Measurements from ENCODE around the gene TACR1.

Gene TACR1

DNA sequence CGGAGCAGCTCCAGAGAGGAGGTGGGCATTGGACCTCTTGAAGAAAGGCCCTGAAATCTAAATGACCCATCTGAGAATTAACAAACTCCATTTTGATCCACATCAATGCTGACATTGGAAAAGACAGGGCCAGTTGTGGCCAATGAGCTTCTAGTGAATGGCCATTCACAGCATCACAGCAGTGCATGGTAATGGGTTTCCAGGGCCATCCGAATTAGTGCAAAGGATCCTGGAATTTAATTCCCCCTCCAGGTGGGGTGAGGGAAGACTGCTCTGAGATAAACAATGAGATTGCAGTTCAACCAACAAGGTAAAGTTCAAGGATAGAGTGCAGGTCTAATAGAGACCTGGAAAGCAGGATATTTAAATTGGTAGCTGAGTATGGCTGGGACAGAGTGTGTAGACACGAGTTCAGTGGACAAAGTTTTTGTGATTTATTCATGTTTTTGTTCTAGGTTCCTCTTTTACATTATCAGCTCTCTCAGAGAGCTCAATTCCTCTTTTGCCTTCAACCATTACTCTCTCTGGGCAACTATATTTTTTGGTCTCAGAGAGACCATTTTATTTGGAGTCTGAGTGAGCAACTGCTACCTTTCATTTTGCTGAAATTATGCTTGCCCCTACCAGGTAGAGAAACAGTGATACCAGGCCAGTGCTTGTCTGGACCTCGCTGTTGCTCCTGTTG is 5.0 kb downstream of the TACR1 start:
- ChIA-PET POLR2A (no interaction called here), CTCF (interaction anchor here (0.5 kb wide), 2 partner anchors 11 to 204 kb away, joined by 4 read pairs; no protein-coding TSS in a partner anchor)
- Histone ChIP-seq H3K9me3 (ENCODE audit: control insufficient read depth, insufficient read depth, low read depth, low read length) (no peaks in the 10 kb centered on the region), H3K36me3 (ENCODE audit: control insufficient read depth in 2 of 2, insufficient read depth in 1 of 2, low read length in 2 of 2) (no peaks in the 10 kb centered on the region), H3K4me1 (ENCODE audit: control insufficient read depth, insufficient read depth, low read length) (no peaks in the 10 kb centered on the region; the same call in 1 of the 2 replicates), H3K4me3 (ENCODE audit: low read depth, low read length) (no peak overlapping the region), H3K27ac (ENCODE audit: extremely low read depth, low read depth, low read length) (no peak overlapping the region)
- TF ChIP-seq, protein P1, sequence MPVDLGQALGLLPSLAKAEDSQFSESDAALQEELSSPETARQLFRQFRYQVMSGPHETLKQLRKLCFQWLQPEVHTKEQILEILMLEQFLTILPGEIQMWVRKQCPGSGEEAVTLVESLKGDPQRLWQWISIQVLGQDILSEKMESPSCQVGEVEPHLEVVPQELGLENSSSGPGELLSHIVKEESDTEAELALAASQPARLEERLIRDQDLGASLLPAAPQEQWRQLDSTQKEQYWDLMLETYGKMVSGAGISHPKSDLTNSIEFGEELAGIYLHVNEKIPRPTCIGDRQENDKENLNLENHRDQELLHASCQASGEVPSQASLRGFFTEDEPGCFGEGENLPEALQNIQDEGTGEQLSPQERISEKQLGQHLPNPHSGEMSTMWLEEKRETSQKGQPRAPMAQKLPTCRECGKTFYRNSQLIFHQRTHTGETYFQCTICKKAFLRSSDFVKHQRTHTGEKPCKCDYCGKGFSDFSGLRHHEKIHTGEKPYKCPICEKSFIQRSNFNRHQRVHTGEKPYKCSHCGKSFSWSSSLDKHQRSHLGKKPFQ (tag by site-specific recombination; IDR thresholded peaks at IDR 0.05): no peak
- no peak for TF ChIP-seq ZNF677 (tag by site-specific recombination; IDR thresholded peaks at IDR 0.05)
- TF ChIP-seq, protein P2, sequence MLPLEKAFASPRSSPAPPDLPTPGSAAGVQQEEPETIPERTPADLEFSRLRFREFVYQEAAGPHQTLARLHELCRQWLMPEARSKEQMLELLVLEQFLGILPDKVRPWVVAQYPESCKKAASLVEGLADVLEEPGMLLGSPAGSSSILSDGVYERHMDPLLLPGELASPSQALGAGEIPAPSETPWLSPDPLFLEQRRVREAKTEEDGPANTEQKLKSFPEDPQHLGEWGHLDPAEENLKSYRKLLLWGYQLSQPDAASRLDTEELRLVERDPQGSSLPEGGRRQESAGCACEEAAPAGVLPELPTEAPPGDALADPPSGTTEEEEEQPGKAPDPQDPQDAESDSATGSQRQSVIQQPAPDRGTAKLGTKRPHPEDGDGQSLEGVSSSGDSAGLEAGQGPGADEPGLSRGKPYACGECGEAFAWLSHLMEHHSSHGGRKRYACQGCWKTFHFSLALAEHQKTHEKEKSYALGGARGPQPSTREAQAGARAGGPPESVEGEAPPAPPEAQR (tag by site-specific recombination; IDR thresholded peaks at IDR 0.05): no peak
- TF ChIP-seq, protein P3, sequence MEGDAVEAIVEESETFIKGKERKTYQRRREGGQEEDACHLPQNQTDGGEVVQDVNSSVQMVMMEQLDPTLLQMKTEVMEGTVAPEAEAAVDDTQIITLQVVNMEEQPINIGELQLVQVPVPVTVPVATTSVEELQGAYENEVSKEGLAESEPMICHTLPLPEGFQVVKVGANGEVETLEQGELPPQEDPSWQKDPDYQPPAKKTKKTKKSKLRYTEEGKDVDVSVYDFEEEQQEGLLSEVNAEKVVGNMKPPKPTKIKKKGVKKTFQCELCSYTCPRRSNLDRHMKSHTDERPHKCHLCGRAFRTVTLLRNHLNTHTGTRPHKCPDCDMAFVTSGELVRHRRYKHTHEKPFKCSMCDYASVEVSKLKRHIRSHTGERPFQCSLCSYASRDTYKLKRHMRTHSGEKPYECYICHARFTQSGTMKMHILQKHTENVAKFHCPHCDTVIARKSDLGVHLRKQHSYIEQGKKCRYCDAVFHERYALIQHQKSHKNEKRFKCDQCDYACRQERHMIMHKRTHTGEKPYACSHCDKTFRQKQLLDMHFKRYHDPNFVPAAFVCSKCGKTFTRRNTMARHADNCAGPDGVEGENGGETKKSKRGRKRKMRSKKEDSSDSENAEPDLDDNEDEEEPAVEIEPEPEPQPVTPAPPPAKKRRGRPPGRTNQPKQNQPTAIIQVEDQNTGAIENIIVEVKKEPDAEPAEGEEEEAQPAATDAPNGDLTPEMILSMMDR (tag by site-specific recombination; IDR thresholded peaks at IDR 0.05): no peak
- TF ChIP-seq, protein P4, sequence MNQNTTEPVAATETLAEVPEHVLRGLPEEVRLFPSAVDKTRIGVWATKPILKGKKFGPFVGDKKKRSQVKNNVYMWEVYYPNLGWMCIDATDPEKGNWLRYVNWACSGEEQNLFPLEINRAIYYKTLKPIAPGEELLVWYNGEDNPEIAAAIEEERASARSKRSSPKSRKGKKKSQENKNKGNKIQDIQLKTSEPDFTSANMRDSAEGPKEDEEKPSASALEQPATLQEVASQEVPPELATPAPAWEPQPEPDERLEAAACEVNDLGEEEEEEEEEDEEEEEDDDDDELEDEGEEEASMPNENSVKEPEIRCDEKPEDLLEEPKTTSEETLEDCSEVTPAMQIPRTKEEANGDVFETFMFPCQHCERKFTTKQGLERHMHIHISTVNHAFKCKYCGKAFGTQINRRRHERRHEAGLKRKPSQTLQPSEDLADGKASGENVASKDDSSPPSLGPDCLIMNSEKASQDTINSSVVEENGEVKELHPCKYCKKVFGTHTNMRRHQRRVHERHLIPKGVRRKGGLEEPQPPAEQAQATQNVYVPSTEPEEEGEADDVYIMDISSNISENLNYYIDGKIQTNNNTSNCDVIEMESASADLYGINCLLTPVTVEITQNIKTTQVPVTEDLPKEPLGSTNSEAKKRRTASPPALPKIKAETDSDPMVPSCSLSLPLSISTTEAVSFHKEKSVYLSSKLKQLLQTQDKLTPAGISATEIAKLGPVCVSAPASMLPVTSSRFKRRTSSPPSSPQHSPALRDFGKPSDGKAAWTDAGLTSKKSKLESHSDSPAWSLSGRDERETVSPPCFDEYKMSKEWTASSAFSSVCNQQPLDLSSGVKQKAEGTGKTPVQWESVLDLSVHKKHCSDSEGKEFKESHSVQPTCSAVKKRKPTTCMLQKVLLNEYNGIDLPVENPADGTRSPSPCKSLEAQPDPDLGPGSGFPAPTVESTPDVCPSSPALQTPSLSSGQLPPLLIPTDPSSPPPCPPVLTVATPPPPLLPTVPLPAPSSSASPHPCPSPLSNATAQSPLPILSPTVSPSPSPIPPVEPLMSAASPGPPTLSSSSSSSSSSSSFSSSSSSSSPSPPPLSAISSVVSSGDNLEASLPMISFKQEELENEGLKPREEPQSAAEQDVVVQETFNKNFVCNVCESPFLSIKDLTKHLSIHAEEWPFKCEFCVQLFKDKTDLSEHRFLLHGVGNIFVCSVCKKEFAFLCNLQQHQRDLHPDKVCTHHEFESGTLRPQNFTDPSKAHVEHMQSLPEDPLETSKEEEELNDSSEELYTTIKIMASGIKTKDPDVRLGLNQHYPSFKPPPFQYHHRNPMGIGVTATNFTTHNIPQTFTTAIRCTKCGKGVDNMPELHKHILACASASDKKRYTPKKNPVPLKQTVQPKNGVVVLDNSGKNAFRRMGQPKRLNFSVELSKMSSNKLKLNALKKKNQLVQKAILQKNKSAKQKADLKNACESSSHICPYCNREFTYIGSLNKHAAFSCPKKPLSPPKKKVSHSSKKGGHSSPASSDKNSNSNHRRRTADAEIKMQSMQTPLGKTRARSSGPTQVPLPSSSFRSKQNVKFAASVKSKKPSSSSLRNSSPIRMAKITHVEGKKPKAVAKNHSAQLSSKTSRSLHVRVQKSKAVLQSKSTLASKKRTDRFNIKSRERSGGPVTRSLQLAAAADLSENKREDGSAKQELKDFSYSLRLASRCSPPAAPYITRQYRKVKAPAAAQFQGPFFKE (tag by site-specific recombination; IDR thresholded peaks at IDR 0.05; ENCODE audit: borderline replicate concordance): no peak
- no peak for TF ChIP-seq ZNF10 (tag by site-specific recombination; IDR thresholded peaks at IDR 0.05)
- no peak for TF ChIP-seq GFI1B (tag by site-specific recombination; IDR thresholded peaks at IDR 0.05)
- no peak for TF ChIP-seq ZNF670 (tag by site-specific recombination; IDR thresholded peaks at IDR 0.05; ENCODE audit: low read depth)
- TF ChIP-seq OVOL3 (tag by site-specific recombination; IDR thresholded peaks at IDR 0.05): no peak
- no peak for TF ChIP-seq ZNF521 (tag by site-specific recombination; IDR thresholded peaks at IDR 0.05)
- TF ChIP-seq, protein P5, sequence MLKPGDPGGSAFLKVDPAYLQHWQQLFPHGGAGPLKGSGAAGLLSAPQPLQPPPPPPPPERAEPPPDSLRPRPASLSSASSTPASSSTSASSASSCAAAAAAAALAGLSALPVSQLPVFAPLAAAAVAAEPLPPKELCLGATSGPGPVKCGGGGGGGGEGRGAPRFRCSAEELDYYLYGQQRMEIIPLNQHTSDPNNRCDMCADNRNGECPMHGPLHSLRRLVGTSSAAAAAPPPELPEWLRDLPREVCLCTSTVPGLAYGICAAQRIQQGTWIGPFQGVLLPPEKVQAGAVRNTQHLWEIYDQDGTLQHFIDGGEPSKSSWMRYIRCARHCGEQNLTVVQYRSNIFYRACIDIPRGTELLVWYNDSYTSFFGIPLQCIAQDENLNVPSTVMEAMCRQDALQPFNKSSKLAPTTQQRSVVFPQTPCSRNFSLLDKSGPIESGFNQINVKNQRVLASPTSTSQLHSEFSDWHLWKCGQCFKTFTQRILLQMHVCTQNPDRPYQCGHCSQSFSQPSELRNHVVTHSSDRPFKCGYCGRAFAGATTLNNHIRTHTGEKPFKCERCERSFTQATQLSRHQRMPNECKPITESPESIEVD (tag by site-specific recombination; IDR thresholded peaks at IDR 0.05): no peak
- TF ChIP-seq, protein P6, sequence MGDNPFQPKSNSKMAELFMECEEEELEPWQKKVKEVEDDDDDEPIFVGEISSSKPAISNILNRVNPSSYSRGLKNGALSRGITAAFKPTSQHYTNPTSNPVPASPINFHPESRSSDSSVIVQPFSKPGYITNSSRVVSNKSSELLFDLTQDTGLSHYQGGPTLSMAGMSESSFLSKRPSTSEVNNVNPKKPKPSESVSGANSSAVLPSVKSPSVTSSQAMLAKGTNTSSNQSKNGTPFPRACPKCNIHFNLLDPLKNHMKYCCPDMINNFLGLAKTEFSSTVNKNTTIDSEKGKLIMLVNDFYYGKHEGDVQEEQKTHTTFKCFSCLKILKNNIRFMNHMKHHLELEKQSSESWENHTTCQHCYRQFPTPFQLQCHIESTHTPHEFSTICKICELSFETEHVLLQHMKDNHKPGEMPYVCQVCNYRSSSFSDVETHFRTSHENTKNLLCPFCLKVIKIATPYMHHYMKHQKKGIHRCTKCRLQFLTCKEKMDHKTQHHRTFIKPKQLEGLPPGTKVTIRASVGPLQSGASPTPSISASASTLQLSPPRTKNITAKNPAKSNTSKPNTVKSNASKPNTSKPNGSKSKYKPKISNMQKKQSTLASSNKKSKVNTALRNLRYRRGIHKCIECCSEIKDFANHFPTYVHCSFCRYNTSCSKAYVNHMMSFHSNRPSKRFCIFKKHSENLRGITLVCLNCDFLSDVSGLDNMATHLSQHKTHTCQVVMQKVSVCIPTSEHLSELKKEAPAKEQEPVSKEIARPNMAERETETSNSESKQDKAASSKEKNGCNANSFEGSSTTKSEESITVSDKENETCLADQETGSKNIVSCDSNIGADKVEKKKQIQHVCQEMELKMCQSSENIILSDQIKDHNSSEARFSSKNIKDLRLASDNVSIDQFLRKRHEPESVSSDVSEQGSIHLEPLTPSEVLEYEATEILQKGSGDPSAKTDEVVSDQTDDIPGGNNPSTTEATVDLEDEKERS (tag by site-specific recombination; IDR thresholded peaks at IDR 0.05): no peak
- TF ChIP-seq, protein P7, sequence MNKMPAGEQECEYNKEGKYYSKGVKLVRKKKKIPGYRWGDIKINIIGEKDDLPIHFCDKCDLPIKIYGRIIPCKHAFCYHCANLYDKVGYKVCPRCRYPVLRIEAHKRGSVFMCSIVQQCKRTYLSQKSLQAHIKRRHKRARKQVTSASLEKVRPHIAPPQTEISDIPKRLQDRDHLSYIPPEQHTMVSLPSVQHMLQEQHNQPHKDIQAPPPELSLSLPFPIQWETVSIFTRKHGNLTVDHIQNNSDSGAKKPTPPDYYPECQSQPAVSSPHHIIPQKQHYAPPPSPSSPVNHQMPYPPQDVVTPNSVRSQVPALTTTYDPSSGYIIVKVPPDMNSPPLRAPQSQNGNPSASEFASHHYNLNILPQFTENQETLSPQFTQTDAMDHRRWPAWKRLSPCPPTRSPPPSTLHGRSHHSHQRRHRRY (tag by site-specific recombination; IDR thresholded peaks at IDR 0.05): no peak
- TF ChIP-seq ZBTB17 (tag by site-specific recombination; IDR thresholded peaks at IDR 0.05): no peak
- no peak for TF ChIP-seq ZNF133 (tag by site-specific recombination; IDR thresholded peaks at IDR 0.05)
- no peak for TF ChIP-seq ZNF785 (tag by site-specific recombination; IDR thresholded peaks at IDR 0.05)
- TF ChIP-seq ZNF610 (tag by site-specific recombination; IDR thresholded peaks at IDR 0.05; ENCODE audit: borderline replicate concordance): no peak
- no peak for TF ChIP-seq ZNF560 (tag by site-specific recombination; IDR thresholded peaks at IDR 0.05; ENCODE audit: borderline replicate concordance)
- TF ChIP-seq ZNF571 (tag by site-specific recombination; IDR thresholded peaks at IDR 0.05): no peak

Measured in HEK293 (cell line).